Measurements from ENCODE around the gene ADCY2.

Gene ADCY2

DNA sequence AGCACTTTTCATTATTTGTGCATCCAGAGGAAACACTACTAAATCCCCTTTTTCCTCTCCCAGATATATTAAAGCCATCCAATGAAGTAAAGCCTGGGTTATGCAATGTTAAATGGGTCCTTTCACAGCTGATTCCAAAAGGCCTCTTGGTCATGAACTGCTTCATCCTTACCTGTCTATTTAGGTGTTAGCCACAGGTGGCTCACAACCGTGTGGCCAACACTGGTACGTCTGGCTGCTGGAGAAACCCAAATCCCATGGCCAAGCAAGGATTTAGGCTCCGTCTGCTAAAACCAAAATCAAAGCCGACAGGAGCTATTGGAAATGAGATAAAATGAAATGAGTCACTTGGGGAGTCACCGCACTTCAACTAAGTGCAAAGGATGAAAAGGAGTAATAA is 193.9 kb downstream of the ADCY2 start:
- no peak for TF ChIP-seq GABPA (IDR thresholded peaks at IDR 0.05; ENCODE audit: low read depth)
- no peak for TF ChIP-seq POLR2AphosphoS5 (IDR thresholded peaks at IDR 0.05; ENCODE audit: low read depth)
- TF ChIP-seq SPI1 (IDR thresholded peaks at IDR 0.05; ENCODE audit: borderline replicate concordance, low read depth), result no peak
- Histone ChIP-seq H3K27me3 (ENCODE audit: insufficient read depth, poor library complexity, severe bottlenecking) (peaks cover 2% of the 10 kb centered on the region), H3K4me3 (replicated peaks; ENCODE audit: insufficient read depth, low read length) (no peak overlapping the region), H3K27ac (replicated peaks) (no peak overlapping the region)
- DNase-seq (ENCODE audit: low read depth in 1 of 2, low spot score in 1 of 2), result no peak

GRCh38 chr5:7592910-7593309 is 197.0 kb downstream of the ADCY2 start:
- Histone ChIP-seq H3K27ac (replicated peaks) (no peak overlapping the region), H3K27me3 (ENCODE audit: insufficient read depth, poor library complexity, severe bottlenecking) (no peaks in the 10 kb centered on the region), H3K4me3 (replicated peaks; ENCODE audit: insufficient read depth, low read length) (no peak overlapping the region)
- DNase-seq (ENCODE audit: low read depth in 1 of 2, low spot score in 1 of 2), result no peak
- TF ChIP-seq, protein P1, sequence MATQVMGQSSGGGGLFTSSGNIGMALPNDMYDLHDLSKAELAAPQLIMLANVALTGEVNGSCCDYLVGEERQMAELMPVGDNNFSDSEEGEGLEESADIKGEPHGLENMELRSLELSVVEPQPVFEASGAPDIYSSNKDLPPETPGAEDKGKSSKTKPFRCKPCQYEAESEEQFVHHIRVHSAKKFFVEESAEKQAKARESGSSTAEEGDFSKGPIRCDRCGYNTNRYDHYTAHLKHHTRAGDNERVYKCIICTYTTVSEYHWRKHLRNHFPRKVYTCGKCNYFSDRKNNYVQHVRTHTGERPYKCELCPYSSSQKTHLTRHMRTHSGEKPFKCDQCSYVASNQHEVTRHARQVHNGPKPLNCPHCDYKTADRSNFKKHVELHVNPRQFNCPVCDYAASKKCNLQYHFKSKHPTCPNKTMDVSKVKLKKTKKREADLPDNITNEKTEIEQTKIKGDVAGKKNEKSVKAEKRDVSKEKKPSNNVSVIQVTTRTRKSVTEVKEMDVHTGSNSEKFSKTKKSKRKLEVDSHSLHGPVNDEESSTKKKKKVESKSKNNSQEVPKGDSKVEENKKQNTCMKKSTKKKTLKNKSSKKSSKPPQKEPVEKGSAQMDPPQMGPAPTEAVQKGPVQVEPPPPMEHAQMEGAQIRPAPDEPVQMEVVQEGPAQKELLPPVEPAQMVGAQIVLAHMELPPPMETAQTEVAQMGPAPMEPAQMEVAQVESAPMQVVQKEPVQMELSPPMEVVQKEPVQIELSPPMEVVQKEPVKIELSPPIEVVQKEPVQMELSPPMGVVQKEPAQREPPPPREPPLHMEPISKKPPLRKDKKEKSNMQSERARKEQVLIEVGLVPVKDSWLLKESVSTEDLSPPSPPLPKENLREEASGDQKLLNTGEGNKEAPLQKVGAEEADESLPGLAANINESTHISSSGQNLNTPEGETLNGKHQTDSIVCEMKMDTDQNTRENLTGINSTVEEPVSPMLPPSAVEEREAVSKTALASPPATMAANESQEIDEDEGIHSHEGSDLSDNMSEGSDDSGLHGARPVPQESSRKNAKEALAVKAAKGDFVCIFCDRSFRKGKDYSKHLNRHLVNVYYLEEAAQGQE (IDR thresholded peaks at IDR 0.05; ENCODE audit: insufficient replicate concordance, low read depth), result no peak
- TF ChIP-seq SPI1 (IDR thresholded peaks at IDR 0.05; ENCODE audit: borderline replicate concordance, low read depth) (no peak), POLR2AphosphoS5 (IDR thresholded peaks at IDR 0.05; ENCODE audit: low read depth) (no peak), GABPA (IDR thresholded peaks at IDR 0.05; ENCODE audit: low read depth) (no peak)
- TF ChIP-seq, protein P2, sequence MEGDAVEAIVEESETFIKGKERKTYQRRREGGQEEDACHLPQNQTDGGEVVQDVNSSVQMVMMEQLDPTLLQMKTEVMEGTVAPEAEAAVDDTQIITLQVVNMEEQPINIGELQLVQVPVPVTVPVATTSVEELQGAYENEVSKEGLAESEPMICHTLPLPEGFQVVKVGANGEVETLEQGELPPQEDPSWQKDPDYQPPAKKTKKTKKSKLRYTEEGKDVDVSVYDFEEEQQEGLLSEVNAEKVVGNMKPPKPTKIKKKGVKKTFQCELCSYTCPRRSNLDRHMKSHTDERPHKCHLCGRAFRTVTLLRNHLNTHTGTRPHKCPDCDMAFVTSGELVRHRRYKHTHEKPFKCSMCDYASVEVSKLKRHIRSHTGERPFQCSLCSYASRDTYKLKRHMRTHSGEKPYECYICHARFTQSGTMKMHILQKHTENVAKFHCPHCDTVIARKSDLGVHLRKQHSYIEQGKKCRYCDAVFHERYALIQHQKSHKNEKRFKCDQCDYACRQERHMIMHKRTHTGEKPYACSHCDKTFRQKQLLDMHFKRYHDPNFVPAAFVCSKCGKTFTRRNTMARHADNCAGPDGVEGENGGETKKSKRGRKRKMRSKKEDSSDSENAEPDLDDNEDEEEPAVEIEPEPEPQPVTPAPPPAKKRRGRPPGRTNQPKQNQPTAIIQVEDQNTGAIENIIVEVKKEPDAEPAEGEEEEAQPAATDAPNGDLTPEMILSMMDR (IDR thresholded peaks at IDR 0.05; ENCODE audit: insufficient read depth, low read length), result no peak

DNA sequence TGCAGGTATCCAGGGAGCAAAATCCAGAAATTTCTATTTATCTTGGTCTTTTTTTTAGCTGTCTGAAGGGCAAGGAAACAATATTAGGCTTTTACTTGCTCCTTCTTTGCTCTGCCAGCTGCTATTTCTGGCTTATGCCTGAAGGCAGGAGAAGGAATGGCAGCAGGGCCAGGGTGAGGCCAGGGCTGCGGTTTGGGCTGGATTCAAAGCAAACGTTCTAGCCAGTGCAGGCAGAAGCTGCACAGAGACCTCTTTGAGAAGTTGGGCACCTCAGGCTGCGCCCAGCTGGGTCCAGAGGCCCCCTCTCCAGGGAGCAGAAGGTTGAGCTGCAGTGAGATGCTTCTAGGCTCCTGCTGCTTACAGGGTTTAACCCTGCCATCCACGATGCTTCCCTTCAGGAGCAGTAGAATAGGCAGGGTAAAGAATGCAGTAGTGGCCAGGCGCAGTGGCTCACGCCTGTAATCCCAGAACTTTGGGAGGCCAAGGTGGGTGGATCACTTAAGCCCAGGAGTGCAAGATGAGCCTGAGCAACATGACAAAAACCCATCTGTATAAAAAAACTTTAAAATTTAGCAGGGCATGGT is 201.2 kb downstream of the ADCY2 start:
- H3K27me3 ChIP-seq (ENCODE audit: insufficient read depth, poor library complexity, severe bottlenecking), result no peaks in the 10 kb centered on the region
- TF ChIP-seq POLR2AphosphoS5 (IDR thresholded peaks at IDR 0.05; ENCODE audit: low read depth) (no peak), GABPA (IDR thresholded peaks at IDR 0.05; ENCODE audit: low read depth) (no peak), SPI1 (IDR thresholded peaks at IDR 0.05; ENCODE audit: borderline replicate concordance, low read depth) (no peak)
- TF ChIP-seq, protein P2 (IDR thresholded peaks at IDR 0.05; ENCODE audit: insufficient read depth, low read length), result no peak
- TF ChIP-seq, protein P1 (IDR thresholded peaks at IDR 0.05; ENCODE audit: insufficient replicate concordance, low read depth), result no peak
- H3K27ac ChIP-seq (replicated peaks), result no peak overlapping the region
- H3K4me3 ChIP-seq (replicated peaks; ENCODE audit: insufficient read depth, low read length), result no peak overlapping the region
- no peak for DNase-seq (ENCODE audit: low read depth in 1 of 2, low spot score in 1 of 2)

GRCh38 chr5:7606840-7607465 is 211.0 kb downstream of the ADCY2 start:
- Histone ChIP-seq H3K4me3 (replicated peaks; ENCODE audit: insufficient read depth, low read length) (no peak overlapping the region), H3K27me3 (ENCODE audit: insufficient read depth, poor library complexity, severe bottlenecking) (no peaks in the 10 kb centered on the region), H3K27ac (replicated peaks) (no peak overlapping the region)
- no peak for DNase-seq (ENCODE audit: low read depth in 1 of 2, low spot score in 1 of 2)
- TF ChIP-seq, protein P1 (IDR thresholded peaks at IDR 0.05; ENCODE audit: insufficient replicate concordance, low read depth), result no peak
- TF ChIP-seq SPI1 (IDR thresholded peaks at IDR 0.05; ENCODE audit: borderline replicate concordance, low read depth) (no peak), GABPA (IDR thresholded peaks at IDR 0.05; ENCODE audit: low read depth) (no peak), POLR2AphosphoS5 (IDR thresholded peaks at IDR 0.05; ENCODE audit: low read depth) (no peak)
- TF ChIP-seq, protein P2 (IDR thresholded peaks at IDR 0.05; ENCODE audit: insufficient read depth, low read length), result no peak

Data from HL-60 (cell line).